Keratinocyte (primary cell): Measurements from ENCODE around the gene PTPRN2. TPM values are rescaled to one million over a fixed set of nuclear protein-coding genes. Genes with fewer than 3 reads are reported as not detected.

Experiments
- DNase-seq: peaks from one replicate; pipeline ENCODE4 v3.0.0-alpha.2; 2011; ENCODE audit warnings: low read depth, missing footprints, low spot score
- FAIRE-seq: peaks from 2 replicates; lab custom pipeline; 2011; peaks lifted over from hg19 to GRCh38; lab: Jason Lieb, UNC
- H2AFZ ChIP-seq: 2 replicates; pipeline ENCODE4 v1.6.0; 2012; ENCODE audit warnings: low read length, control low read depth, inconsistent platforms; ENCODE audit not compliant: control insufficient read depth
- H3K27ac ChIP-seq: 2 replicates; pipeline ENCODE4 v1.5.1; 2011; ENCODE audit warnings: low read length; ENCODE audit not compliant: control insufficient read depth, insufficient read depth
- H3K27me3 ChIP-seq: 3 replicates; pipeline ENCODE4 v1.6.0; 2011; ENCODE audit warnings: low read length; ENCODE audit not compliant: control insufficient read depth, insufficient read depth; ENCODE audit errors: extremely low read depth
- H3K36me3 ChIP-seq, 2 experiments: 2 replicates in 1 of 2; 3 replicates in 1 of 2; pipeline ENCODE4 v1.5.1; 2011; ENCODE audit warnings: low read length in 2 of 2, mild to moderate bottlenecking in 1 of 2; ENCODE audit not compliant: control insufficient read depth in 2 of 2, insufficient read depth in 2 of 2; ENCODE audit errors: extremely low read depth in 1 of 2
- H3K4me1 ChIP-seq: 3 replicates; pipeline ENCODE4 v1.5.1; 2011; ENCODE audit warnings: low read length; ENCODE audit not compliant: control insufficient read depth, insufficient read depth; ENCODE audit errors: extremely low read depth
- H3K4me2 ChIP-seq: 3 replicates; pipeline ENCODE4 v1.6.0; 2011; ENCODE audit warnings: low read depth, low read length; ENCODE audit not compliant: control insufficient read depth, insufficient read depth; ENCODE audit errors: extremely low read depth
- H3K4me3 ChIP-seq, 3 experiments: fragments of 200-600 bp in 1 of 3; sonication (generic) in 1 of 3; 2 replicates in 2 of 3; 3 replicates in 1 of 3; pipeline ENCODE4 v1.5.1; 2011 to 2016; ENCODE audit warnings: low read length in 3 of 3, mild to moderate bottlenecking in 3 of 3, control low read depth in 2 of 3, inconsistent platforms in 1 of 3, low read depth in 1 of 3, mixed read lengths in 1 of 3, mixed run types in 1 of 3, moderate library complexity in 1 of 3; ENCODE audit not compliant: control insufficient read depth in 2 of 3, insufficient read depth in 2 of 3; ENCODE audit errors: extremely low read depth in 1 of 3
- H3K79me2 ChIP-seq: 2 replicates; pipeline ENCODE4 v1.6.0; 2012; ENCODE audit warnings: low read length; ENCODE audit not compliant: control insufficient read depth, insufficient read depth
- H3K9ac ChIP-seq: 3 replicates; pipeline ENCODE4 v1.6.0; 2011; ENCODE audit warnings: low read length; ENCODE audit not compliant: control insufficient read depth, insufficient read depth; ENCODE audit errors: extremely low read depth
- H3K9me1 ChIP-seq: 3 replicates; pipeline ENCODE4 v1.6.0; 2011; ENCODE audit warnings: low read length; ENCODE audit not compliant: control insufficient read depth, insufficient read depth; ENCODE audit errors: extremely low read depth
- H3K9me3 ChIP-seq: 2 replicates; pipeline ENCODE4 v1.5.1; 2012; ENCODE audit warnings: low read depth, low read length; ENCODE audit not compliant: control insufficient read depth
- H4K20me1 ChIP-seq: 3 replicates; pipeline ENCODE4 v1.6.0; 2011; ENCODE audit warnings: low read length; ENCODE audit not compliant: control insufficient read depth, insufficient read depth; ENCODE audit errors: extremely low read depth
- CTCF ChIP-seq, 3 experiments: IDR thresholded peaks in 1 of 3; conservative IDR thresholded peaks in 1 of 3; optimal IDR thresholded peaks in 1 of 3; 2 replicates in 2 of 3; 3 replicates in 1 of 3; pipeline versions ENCODE3 to v1.5.1; 2011; ENCODE audit warnings: low read length in 3 of 3, mild to moderate bottlenecking in 3 of 3, moderate library complexity in 2 of 3, control low read depth in 1 of 3, inconsistent platforms in 1 of 3; ENCODE audit not compliant: insufficient read depth in 2 of 3; ENCODE audit errors: extremely low read depth in 1 of 3
- EZH2 ChIP-seq: IDR thresholded peaks from one replicate; pipeline ENCODE4 v1.6.1; 2012; ENCODE audit warnings: inconsistent platforms, mild to moderate bottlenecking, low read length, moderate library complexity
- dilution Hi-C: fragments of 300-500 bp; cut with MboI; formaldehyde crosslinking; loops from one replicate; pipeline ENCODE4 v1.7.0; 2020; ENCODE audit warnings: low sequenced_read_pairs; ENCODE audit not compliant: extremely low pct_ligation_motif_present
- polyA plus RNA-seq, 5 experiments: library from polyadenylated mRNA; depleted of rRNA in 3 of 5; stranded (reverse) in 3 of 5; stranded (forward) in 1 of 5; unstranded in 1 of 5; fragments of >200 nt; gene quantifications; 1 replicate in 1 of 5; 2 replicates in 3 of 5; 3 replicates in 1 of 5; pipeline versions ENCODE4 v1.2.1 to v1.2.3, GENCODE V29; 2011 to 2012; ENCODE audit warnings: missing spikeins in 2 of 5, low read depth in 1 of 5, low replicate concordance in 1 of 5

Gene PTPRN2
- polyA plus RNA-seq, 1 donor (not counting 4 experiments of a cell fraction or from before 2014, with no cell fraction given), result not detected

GRCh38 chr7:157787275-157787701 lies 800.3 kb downstream of the PTPRN2 start:
- H3K9me3 ChIP-seq, result peaks cover 13% of the 10 kb centered on the region
- dilution Hi-C loops, result no loop called here

GRCh38 chr7:157786375-157787274 lies 801.0 kb downstream of the PTPRN2 start:
- TF ChIP-seq EZH2 (no peak), CTCF (optimal IDR thresholded peaks at IDR 0.05 in 1 of 3, IDR thresholded peaks at IDR 0.05 in 1 of 3, conservative IDR thresholded peaks at IDR 0.05 in 1 of 3; ENCODE audit: extremely low read depth in 1 of 3, insufficient read depth in 2 of 3, low read length in 3 of 3) (no peak)
- H3K4me1 ChIP-seq, result no peaks in the 10 kb centered on the region
- DNase-seq, result no peak
- H3K27ac ChIP-seq, result no peak overlapping the region
- H3K9ac ChIP-seq, result no peak overlapping the region
- H2AFZ ChIP-seq, result no peak overlapping the region
- no peak for FAIRE-seq
- dilution Hi-C loops, result no loop called here
- no peaks in the 10 kb centered on the region for H3K9me1 ChIP-seq
- no peaks in the 10 kb centered on the region for H4K20me1 ChIP-seq
- H3K79me2 ChIP-seq, result no peaks in the 10 kb centered on the region
- H3K36me3 ChIP-seq, result no peaks in the 10 kb centered on the region
- no peak overlapping the region for H3K4me2 ChIP-seq
- no peak overlapping the region for H3K4me3 ChIP-seq
- H3K27me3 ChIP-seq, result no peaks in the 10 kb centered on the region
- peaks cover 17% of the 10 kb centered on the region for H3K9me3 ChIP-seq

More at GRCh38 chr7:157787275-157787701, 800.3 kb downstream of the PTPRN2 start:
- no peak for DNase-seq
- TF ChIP-seq CTCF (optimal IDR thresholded peaks at IDR 0.05 in 1 of 3, IDR thresholded peaks at IDR 0.05 in 1 of 3, conservative IDR thresholded peaks at IDR 0.05 in 1 of 3; ENCODE audit: extremely low read depth in 1 of 3, insufficient read depth in 2 of 3, low read length in 3 of 3) (no peak), EZH2 (no peak)
- Histone ChIP-seq H3K27me3 (no peaks in the 10 kb centered on the region), H3K4me3 (no peak overlapping the region), H3K27ac (no peak overlapping the region), H3K4me1 (no peaks in the 10 kb centered on the region), H3K79me2 (no peaks in the 10 kb centered on the region), H3K36me3 (no peaks in the 10 kb centered on the region), H2AFZ (no peak overlapping the region), H3K9me1 (no peaks in the 10 kb centered on the region), H3K9ac (no peak overlapping the region), H3K4me2 (no peak overlapping the region), H4K20me1 (no peaks in the 10 kb centered on the region)
- no peak for FAIRE-seq
